Measurements from ENCODE around the gene VWA3A.

DNA sequence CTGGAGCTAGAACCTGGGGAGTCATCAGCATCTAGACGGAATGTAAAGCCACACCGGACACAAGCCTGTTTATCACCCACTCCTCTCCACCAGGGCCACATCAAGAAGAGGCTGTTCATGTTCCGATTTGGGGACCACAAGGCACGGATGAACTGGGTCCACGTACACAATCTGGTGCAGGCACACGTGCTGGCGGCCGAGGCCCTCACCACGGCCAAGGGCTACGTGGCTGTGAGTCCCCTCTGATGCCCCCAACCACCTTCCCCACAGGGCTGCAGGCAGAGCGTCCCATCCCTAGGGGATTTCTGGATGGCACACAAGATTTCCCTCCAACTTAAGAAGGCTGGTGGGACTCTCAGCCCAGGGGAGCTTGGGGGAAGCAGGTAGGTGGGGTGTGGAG, 89.1 kb downstream of the VWA3A start:
- TF ChIP-seq, protein P1, sequence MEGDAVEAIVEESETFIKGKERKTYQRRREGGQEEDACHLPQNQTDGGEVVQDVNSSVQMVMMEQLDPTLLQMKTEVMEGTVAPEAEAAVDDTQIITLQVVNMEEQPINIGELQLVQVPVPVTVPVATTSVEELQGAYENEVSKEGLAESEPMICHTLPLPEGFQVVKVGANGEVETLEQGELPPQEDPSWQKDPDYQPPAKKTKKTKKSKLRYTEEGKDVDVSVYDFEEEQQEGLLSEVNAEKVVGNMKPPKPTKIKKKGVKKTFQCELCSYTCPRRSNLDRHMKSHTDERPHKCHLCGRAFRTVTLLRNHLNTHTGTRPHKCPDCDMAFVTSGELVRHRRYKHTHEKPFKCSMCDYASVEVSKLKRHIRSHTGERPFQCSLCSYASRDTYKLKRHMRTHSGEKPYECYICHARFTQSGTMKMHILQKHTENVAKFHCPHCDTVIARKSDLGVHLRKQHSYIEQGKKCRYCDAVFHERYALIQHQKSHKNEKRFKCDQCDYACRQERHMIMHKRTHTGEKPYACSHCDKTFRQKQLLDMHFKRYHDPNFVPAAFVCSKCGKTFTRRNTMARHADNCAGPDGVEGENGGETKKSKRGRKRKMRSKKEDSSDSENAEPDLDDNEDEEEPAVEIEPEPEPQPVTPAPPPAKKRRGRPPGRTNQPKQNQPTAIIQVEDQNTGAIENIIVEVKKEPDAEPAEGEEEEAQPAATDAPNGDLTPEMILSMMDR (IDR thresholded peaks at IDR 0.05), result no peak
- no peak for TF ChIP-seq ZFX (IDR thresholded peaks at IDR 0.05; ENCODE audit: borderline replicate concordance)

Data from 22Rv1 (cell line).